ENCODE results near the gene UBQLNL.

DNA sequence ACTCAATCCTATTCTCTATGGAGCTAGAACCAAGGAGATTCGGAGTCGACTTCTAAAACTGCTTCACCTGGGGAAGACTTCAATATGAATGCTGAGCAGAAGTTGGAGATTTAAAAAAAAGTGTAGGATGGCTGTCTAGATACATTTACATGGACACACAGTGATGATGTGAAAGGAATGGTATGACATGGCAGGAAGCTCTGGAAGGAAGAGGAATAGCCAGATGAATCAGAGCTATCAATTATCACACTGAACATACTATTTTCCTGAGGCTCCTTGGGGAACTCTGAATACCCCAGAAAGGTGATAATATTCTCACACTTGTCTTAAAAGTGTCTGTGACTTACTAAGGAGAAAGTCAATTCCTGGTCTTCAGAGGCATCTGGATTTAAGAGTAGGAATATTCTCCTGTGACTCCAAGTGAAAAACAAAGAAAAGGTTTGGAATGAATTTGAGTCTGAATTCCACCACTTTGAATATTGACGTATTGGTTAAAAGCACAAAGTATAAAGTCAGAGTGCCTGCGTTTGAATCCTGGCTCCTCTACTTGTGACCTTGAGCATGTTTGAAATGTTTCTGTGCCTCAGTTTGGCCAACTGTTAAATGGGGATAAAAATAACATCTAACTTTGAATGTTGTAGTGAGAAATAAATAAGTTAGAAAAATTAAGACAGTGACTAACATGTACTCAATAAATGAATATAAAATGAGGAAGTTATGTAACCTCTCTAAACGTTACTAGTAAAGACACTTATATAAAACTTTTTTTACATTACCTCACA lies 26.7 kb downstream of the UBQLNL start:
- TF ChIP-seq, protein P1, sequence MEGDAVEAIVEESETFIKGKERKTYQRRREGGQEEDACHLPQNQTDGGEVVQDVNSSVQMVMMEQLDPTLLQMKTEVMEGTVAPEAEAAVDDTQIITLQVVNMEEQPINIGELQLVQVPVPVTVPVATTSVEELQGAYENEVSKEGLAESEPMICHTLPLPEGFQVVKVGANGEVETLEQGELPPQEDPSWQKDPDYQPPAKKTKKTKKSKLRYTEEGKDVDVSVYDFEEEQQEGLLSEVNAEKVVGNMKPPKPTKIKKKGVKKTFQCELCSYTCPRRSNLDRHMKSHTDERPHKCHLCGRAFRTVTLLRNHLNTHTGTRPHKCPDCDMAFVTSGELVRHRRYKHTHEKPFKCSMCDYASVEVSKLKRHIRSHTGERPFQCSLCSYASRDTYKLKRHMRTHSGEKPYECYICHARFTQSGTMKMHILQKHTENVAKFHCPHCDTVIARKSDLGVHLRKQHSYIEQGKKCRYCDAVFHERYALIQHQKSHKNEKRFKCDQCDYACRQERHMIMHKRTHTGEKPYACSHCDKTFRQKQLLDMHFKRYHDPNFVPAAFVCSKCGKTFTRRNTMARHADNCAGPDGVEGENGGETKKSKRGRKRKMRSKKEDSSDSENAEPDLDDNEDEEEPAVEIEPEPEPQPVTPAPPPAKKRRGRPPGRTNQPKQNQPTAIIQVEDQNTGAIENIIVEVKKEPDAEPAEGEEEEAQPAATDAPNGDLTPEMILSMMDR (IDR thresholded peaks at IDR 0.05; ENCODE audit: insufficient read depth, low read length), result no peak
- no peak for TF ChIP-seq POLR2AphosphoS5 (IDR thresholded peaks at IDR 0.05; ENCODE audit: low read depth)
- no peak for TF ChIP-seq SPI1 (IDR thresholded peaks at IDR 0.05; ENCODE audit: borderline replicate concordance, low read depth)
- TF ChIP-seq, protein P2, sequence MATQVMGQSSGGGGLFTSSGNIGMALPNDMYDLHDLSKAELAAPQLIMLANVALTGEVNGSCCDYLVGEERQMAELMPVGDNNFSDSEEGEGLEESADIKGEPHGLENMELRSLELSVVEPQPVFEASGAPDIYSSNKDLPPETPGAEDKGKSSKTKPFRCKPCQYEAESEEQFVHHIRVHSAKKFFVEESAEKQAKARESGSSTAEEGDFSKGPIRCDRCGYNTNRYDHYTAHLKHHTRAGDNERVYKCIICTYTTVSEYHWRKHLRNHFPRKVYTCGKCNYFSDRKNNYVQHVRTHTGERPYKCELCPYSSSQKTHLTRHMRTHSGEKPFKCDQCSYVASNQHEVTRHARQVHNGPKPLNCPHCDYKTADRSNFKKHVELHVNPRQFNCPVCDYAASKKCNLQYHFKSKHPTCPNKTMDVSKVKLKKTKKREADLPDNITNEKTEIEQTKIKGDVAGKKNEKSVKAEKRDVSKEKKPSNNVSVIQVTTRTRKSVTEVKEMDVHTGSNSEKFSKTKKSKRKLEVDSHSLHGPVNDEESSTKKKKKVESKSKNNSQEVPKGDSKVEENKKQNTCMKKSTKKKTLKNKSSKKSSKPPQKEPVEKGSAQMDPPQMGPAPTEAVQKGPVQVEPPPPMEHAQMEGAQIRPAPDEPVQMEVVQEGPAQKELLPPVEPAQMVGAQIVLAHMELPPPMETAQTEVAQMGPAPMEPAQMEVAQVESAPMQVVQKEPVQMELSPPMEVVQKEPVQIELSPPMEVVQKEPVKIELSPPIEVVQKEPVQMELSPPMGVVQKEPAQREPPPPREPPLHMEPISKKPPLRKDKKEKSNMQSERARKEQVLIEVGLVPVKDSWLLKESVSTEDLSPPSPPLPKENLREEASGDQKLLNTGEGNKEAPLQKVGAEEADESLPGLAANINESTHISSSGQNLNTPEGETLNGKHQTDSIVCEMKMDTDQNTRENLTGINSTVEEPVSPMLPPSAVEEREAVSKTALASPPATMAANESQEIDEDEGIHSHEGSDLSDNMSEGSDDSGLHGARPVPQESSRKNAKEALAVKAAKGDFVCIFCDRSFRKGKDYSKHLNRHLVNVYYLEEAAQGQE (IDR thresholded peaks at IDR 0.05; ENCODE audit: insufficient replicate concordance, low read depth), result no peak
- no peak for TF ChIP-seq GABPA (IDR thresholded peaks at IDR 0.05; ENCODE audit: low read depth)

All from HL-60 (cell line).